Stimulated activated naive CD4-positive, alpha-beta T cell (primary cell): ENCODE data around the gene PTPRD.

Experiments used
- DNase-seq, 6 experiments: peaks; one replicate each; lab custom pipeline; 2025; lab: John Stamatoyannopoulos, UW

Gene PTPRD

DNA sequence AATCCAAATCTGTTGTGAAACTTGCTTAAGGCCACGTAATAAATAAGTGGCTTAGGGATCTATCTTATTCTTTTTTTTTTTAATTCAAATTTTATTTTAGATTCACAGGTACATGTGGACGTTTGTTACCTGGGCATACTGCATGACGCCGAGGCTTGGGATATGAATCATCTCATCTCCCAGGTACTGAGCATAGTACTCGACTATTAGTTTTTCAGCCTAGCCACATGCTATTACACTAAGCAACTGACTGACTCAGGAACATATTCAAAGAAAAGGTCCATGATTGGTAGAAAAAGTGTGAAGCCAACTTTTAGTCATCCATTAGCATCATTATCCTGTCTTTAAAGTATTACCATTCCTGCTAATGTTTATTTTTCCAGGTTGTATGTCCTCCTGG, 1709.7 kb downstream of the PTPRD start:
- no peak for DNase-seq

DNA sequence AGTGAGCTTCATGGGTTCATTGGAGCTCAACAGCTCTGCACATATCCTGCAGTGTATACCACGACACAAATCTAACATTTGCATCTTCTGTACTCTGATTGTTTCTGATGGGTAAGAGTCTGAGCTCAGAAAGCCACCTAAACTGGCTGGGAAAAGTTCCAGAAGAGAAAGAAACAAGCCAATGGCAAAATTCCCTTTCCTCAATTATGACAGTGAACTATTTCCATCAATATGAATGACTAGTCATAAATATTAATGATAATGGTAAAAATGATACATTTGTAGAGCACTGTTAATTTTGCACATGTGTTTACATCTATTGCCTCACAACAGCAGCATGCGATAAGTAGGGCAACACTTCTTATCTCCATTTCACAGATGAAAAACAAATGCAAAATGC, 1711.7 kb downstream of the PTPRD start:
- no peak for DNase-seq

DNA sequence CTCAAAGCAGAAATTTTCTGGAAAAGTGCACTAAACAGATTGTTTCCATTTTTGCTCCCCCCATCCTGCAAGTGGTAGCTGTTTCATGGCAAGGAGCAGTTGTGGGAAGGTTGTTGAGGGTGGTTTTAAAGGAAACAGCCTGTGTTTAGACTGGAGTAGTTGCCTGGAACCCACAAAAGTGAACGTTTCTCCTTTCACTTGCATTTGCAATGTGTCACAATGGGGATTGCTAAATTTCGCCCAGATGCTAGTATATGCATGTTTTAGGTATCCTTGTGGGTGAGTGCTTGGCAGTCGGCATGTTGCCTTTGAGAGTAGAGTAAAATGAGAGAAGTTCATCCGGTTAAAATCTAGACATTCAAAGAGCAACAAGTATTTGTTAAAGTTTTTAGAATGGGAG, 1713.3 kb downstream of the PTPRD start:
- no peak for DNase-seq

- DNase-seq, result no peak
These were observed 1717.0 kb downstream of the PTPRD start for GRCh38 chr9:8895861-8896224.

GRCh38 chr9:8895106-8895860, 1717.5 kb downstream of the PTPRD start:
- DNase-seq, result no peak

DNA sequence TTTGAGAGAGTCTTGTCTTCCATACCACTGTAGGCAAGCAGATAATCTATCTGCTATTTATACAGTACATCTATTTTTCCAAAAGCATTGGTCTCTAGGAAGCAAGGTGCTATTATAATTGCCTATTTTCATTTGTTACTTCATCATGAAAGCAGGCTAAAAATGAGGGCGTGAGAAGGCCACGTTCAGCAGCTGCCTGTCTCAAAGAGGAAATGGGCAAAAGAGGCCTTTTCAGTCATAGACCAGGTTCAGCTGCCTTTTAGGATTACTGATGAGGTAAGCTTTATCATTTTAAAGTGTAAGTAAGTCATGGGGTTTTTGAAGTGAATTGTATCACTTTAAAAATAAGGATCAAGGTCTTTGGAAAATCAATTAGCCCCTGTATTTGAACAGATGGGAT, 1722.1 kb downstream of the PTPRD start:
- DNase-seq, result no peak

- no peak for DNase-seq
These were observed 1723.7 kb downstream of the PTPRD start for GRCh38 chr9:8889100-8889499.

DNA sequence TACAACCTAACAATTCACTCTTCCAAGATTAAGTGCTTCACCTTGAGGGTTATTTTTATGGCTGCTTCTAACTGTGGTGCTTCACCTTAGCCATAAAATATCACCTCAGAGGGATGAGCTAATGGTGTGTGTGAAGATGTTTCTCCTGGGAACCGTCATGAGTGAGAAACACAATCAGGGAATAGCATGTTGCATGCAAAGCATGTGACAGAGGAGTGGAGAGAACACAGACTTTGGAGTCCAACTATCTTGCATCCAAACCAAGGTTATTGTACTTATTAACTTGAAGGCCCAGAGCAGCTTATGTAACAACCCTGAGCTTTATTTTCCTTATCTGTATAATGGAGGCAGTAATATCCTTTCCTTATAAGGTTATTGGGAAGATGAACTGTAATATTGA, 1724.2 kb downstream of the PTPRD start:
- no peak for DNase-seq

GRCh38 chr9:8887369-8887768, 1725.4 kb downstream of the PTPRD start:
- no peak for DNase-seq

- DNase-seq, result no peak
These were observed 1729.5 kb downstream of the PTPRD start for GRCh38 chr9:8883321-8883720.

- no peak for DNase-seq
These were observed 1732.7 kb downstream of the PTPRD start for GRCh38 chr9:8880060-8880459.

GRCh38 chr9:8879284-8879683, 1733.5 kb downstream of the PTPRD start:
- no peak for DNase-seq

- DNase-seq, result no peak
These were observed 1734.9 kb downstream of the PTPRD start for GRCh38 chr9:8877753-8878494.

GRCh38 chr9:8876303-8876702, 1736.5 kb downstream of the PTPRD start:
- DNase-seq, result no peak

- no peak for DNase-seq
These were observed 1738.3 kb downstream of the PTPRD start for GRCh38 chr9:8874482-8874881.

- DNase-seq, result no peak
These were observed 1740.0 kb downstream of the PTPRD start for GRCh38 chr9:8872802-8873201.

GRCh38 chr9:8871796-8872445, 1740.9 kb downstream of the PTPRD start:
- DNase-seq, result no peak

- DNase-seq, result peak in 1 of 6 experiments; percentile 1
These were observed 1741.4 kb downstream of the PTPRD start for GRCh38 chr9:8871396-8871795.

DNA sequence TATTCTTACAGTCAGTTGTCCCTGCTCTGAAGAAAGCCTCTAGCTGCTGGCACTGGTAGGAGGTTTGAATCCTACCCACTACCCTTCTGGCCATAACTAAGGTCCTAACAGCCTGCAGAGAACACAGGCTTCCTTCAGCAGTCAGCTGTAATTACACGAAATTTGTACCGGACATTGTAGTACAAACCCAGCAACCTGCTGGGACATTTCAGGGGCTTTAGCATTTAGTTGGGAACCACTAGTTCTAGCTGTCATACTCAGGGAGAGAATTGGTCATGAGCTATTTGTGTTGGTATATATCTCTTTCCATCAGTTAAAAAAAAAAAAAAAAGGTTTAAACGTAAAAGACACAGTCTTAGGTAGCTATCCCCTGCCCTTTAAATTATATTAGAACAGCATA, 1743.0 kb downstream of the PTPRD start:
- DNase-seq, result no peak

GRCh38 chr9:8868632-8869031, 1744.2 kb downstream of the PTPRD start:
- no peak for DNase-seq

- DNase-seq, result no peak
These were observed 1745.7 kb downstream of the PTPRD start for GRCh38 chr9:8867148-8867547.

- no peak for DNase-seq
These were observed 1748.3 kb downstream of the PTPRD start for GRCh38 chr9:8864545-8864896.

GRCh38 chr9:8863886-8864544, 1748.8 kb downstream of the PTPRD start:
- no peak for DNase-seq
